HCT116 (cell line): ENCODE data around the gene IL17RA. TPM values are rescaled to one million over a fixed set of nuclear protein-coding genes. Genes with fewer than 3 reads are reported as not detected.

Source experiments
- ATAC-seq: fragments of 200-7000 bp; cut with Tn5 transposase; 2 replicates; pipeline ENCODE4 v1.9.1; 2020; ENCODE audit warnings: mild to moderate bottlenecking, moderate library complexity
- BruUV-seq: library from RNA; stranded (reverse); fragments of 400-500 nt; replicated peaks from 2 replicates; lab custom pipeline; 2021; lab: Mats Ljungman, UMichigan
- CTCF ChIA-PET: fragments of 300-600 bp; sonication (Branson Sonifier 250); formaldehyde crosslinking; loops from one replicate; lab custom pipeline; 2021; ENCODE audit warnings: antibody characterized with exemption; lab: Charles Lee
- POLR2A ChIA-PET: fragments of 300-600, 350-600 bp; sonication (Branson Sonifier 250); formaldehyde crosslinking; loops from one replicate; lab custom pipeline; 2021; ENCODE audit warnings: antibody characterized with exemption; lab: Charles Lee
- RAD21 ChIA-PET, 2 experiments: fragments of 300-600 bp; sonication (Branson Sonifier 250); formaldehyde crosslinking; loops; one replicate each; lab custom pipeline; 2023; ENCODE audit warnings: low total read pairs in 2 of 2; ENCODE audit not compliant: uncharacterized antibody in 2 of 2, unreplicated experiment in 2 of 2, low non-redundant PET in 1 of 2; lab: Charles Lee
- DNase-seq: peaks from one replicate; pipeline ENCODE4 v3.0.0-alpha.2; 2010; ENCODE audit warnings: low read depth, low spot score
- H2AFZ ChIP-seq: fragments of 200-600 bp; shearing (Covaris generic), sonication (generic); 2 replicates; pipeline ENCODE4 v1.6.1; 2017; ENCODE audit warnings: low read depth, mixed run types, mixed read lengths, antibody characterized with exemption, low read length; ENCODE audit not compliant: poor library complexity, severe bottlenecking
- H3K27ac ChIP-seq: 2 replicates; pipeline ENCODE4 v1.5.1; 2012; ENCODE audit warnings: low read depth, low read length
- H3K27me3 ChIP-seq: fragments of 200-600 bp; sonication (generic); 2 replicates; pipeline ENCODE4 v1.6.1; 2016; ENCODE audit warnings: mixed run types, low read length, mixed read lengths; ENCODE audit not compliant: insufficient read depth
- H3K36me3 ChIP-seq, 2 experiments: fragments of 200-500 bp in 1 of 2; fragments of 200-600 bp in 1 of 2; sonication (Bioruptor generic) in 1 of 2; sonication (generic) in 1 of 2; 2 replicates each; pipeline versions ENCODE4 v1.5.1 to v1.6.1; 2014 to 2016; ENCODE audit warnings: low read length in 2 of 2, inconsistent platforms in 1 of 2, mixed read lengths in 1 of 2, mixed run types in 1 of 2; ENCODE audit not compliant: insufficient read depth in 2 of 2, control insufficient read depth in 1 of 2
- H3K4me1 ChIP-seq, 2 experiments: fragments of 200-600 bp in 1 of 2; sonication (generic) in 1 of 2; 2 replicates each; pipeline versions ENCODE4 v1.5.1 to v1.6.1; 2012 to 2017; ENCODE audit warnings: low read length in 2 of 2, inconsistent platforms in 1 of 2, mild to moderate bottlenecking in 1 of 2, mixed read lengths in 1 of 2, mixed run types in 1 of 2, moderate library complexity in 1 of 2; ENCODE audit not compliant: insufficient read depth in 2 of 2, control insufficient read depth in 1 of 2
- H3K4me2 ChIP-seq: fragments of 200-600 bp; sonication (generic); 2 replicates; pipeline ENCODE4 v1.6.1; 2017; ENCODE audit warnings: mixed run types, low read length, mixed read lengths
- H3K4me3 ChIP-seq, 2 experiments: fragments of 200-600 bp in 1 of 2; sonication (generic) in 1 of 2; replicated peaks in 1 of 2; 2 replicates each; pipeline ENCODE4 v1.5.1; 2011 to 2016; ENCODE audit warnings: low read length in 2 of 2, control low read depth in 1 of 2, low read depth in 1 of 2, mild to moderate bottlenecking in 1 of 2, mixed read lengths in 1 of 2, mixed run types in 1 of 2
- H3K79me2 ChIP-seq: fragments of 200-600 bp; sonication (generic); 2 replicates; pipeline ENCODE4 v1.6.1; 2017; ENCODE audit warnings: mild to moderate bottlenecking, mixed run types, low read length, moderate library complexity, mixed read lengths; ENCODE audit not compliant: insufficient read depth
- H3K9ac ChIP-seq: fragments of 200-600 bp; sonication (generic); 2 replicates; pipeline ENCODE4 v1.6.1; 2016; ENCODE audit warnings: low read length, mixed read lengths
- H3K9me2 ChIP-seq: fragments of 200-600 bp; sonication (generic), shearing (Covaris generic); 2 replicates; pipeline ENCODE4 v1.6.1; 2017; ENCODE audit warnings: mixed run types, mild to moderate bottlenecking, moderate library complexity; ENCODE audit not compliant: insufficient read depth
- H3K9me3 ChIP-seq, 2 experiments: fragments of 200-500 bp in 1 of 2; fragments of 200-600 bp in 1 of 2; sonication (Bioruptor generic) in 1 of 2; sonication (generic) in 1 of 2; 2 replicates each; pipeline ENCODE4 v1.6.1; 2014 to 2017; ENCODE audit warnings: low read length in 2 of 2, mixed read lengths in 2 of 2, inconsistent platforms in 1 of 2, low read depth in 1 of 2, mild to moderate bottlenecking in 1 of 2, mixed run types in 1 of 2, moderate library complexity in 1 of 2; ENCODE audit not compliant: control insufficient read depth in 1 of 2, insufficient read depth in 1 of 2
- H4K20me1 ChIP-seq: fragments of 200-600 bp; sonication (generic), shearing (Covaris generic); 2 replicates; pipeline ENCODE4 v1.6.1; 2017; ENCODE audit warnings: mixed run types, mild to moderate bottlenecking, moderate library complexity; ENCODE audit not compliant: insufficient read depth
- ATF3 ChIP-seq: IDR thresholded peaks from 2 replicates; pipeline ENCODE4 v1.6.1; 2012
- CEBPB ChIP-seq: IDR thresholded peaks from 2 replicates; pipeline ENCODE4 v1.6.1; 2012; ENCODE audit warnings: low read depth
- CTCF ChIP-seq, 3 experiments: fragments of 200-600 bp in 1 of 3; sonication (generic) in 1 of 3; IDR thresholded peaks in 2 of 3; conservative IDR thresholded peaks in 1 of 3; 2 replicates each; pipeline ENCODE4 v1.5.1; 2012 to 2017; ENCODE audit warnings: low read depth in 2 of 3, low read length in 2 of 3, antibody characterized with exemption in 1 of 3, borderline replicate concordance in 1 of 3, control low read depth in 1 of 3, mild to moderate bottlenecking in 1 of 3, mixed read lengths in 1 of 3, mixed run types in 1 of 3, moderate library complexity in 1 of 3; ENCODE audit not compliant: insufficient read depth in 1 of 3
- EGR1 ChIP-seq: IDR thresholded peaks from 2 replicates; pipeline ENCODE4 v1.6.1; 2012; ENCODE audit warnings: low read depth
- ELF1 ChIP-seq: IDR thresholded peaks from 2 replicates; pipeline ENCODE4 v1.6.1; 2012; ENCODE audit warnings: low read depth, borderline replicate concordance
- EZH2 ChIP-seq: fragments of 200-600 bp; sonication (generic); IDR thresholded peaks from 2 replicates; pipeline ENCODE4 v1.6.1; 2017; ENCODE audit warnings: antibody characterized with exemption, mixed run types
- FOSL1 ChIP-seq: IDR thresholded peaks from 2 replicates; pipeline ENCODE4 v1.6.1; 2012; ENCODE audit warnings: low read depth
- JUND ChIP-seq: IDR thresholded peaks from 2 replicates; pipeline ENCODE4 v1.6.1; 2012
- POLR2A ChIP-seq: IDR thresholded peaks from 2 replicates; pipeline ENCODE4 v1.7.0; 2011; ENCODE audit warnings: borderline replicate concordance; ENCODE audit not compliant: insufficient read depth, insufficient read length; ENCODE audit errors: extremely low read depth
- POLR2AphosphoS5 ChIP-seq: IDR thresholded peaks from 2 replicates; pipeline ENCODE4 v1.6.1; 2011; ENCODE audit warnings: mild to moderate bottlenecking, low read depth, low read length, moderate library complexity
- SP1 ChIP-seq: IDR thresholded peaks from 2 replicates; pipeline ENCODE4 v1.6.1; 2012; ENCODE audit warnings: low read depth
- SRF ChIP-seq: IDR thresholded peaks from 2 replicates; pipeline ENCODE4 v1.6.1; 2012; ENCODE audit warnings: low read depth
- TCF7L2 ChIP-seq: IDR thresholded peaks from 2 replicates; pipeline ENCODE4 v1.7.0; 2011; ENCODE audit warnings: borderline replicate concordance, inconsistent platforms; ENCODE audit not compliant: insufficient read depth, insufficient read length; ENCODE audit errors: extremely low read depth
- ZNF274 ChIP-seq: fragments of 200-500 bp; sonication (Bioruptor generic); IDR thresholded peaks from 2 replicates; pipeline ENCODE4 v1.6.1; 2014; ENCODE audit warnings: mild to moderate bottlenecking, low read depth, low read length, inconsistent platforms
- intact Hi-C: fragments of 100-400 bp; cut with micrococcal nuclease; formaldehyde crosslinking; loops from 2 replicates; pipeline ENCODE4 v1.10.0; 2022
- total RNA-seq: library from RNA; stranded (reverse); gene quantifications from one replicate; pipeline ENCODE4 v1.2.1, GENCODE V29; 2021; ENCODE audit not compliant: unreplicated experiment

The IL17RA gene
- total RNA-seq, 1 experiment from 2014 or later = 17.3 TPM

GRCh38 chr22:17096071-17096470 lies 11.3 kb downstream of the IL17RA start:
- ATAC-seq = no peak
- RAD21 ChIA-PET = interaction anchor here in 1 of 2 experiments (0.8 kb wide), 1 partner anchor 21 kb away, joined by 4 read pairs; no protein-coding TSS in a partner anchor
- CTCF ChIA-PET = interaction anchor here (0.6 to 1.8 kb wide), 7 partner anchors 16 to 406 kb away, joined by 3 to 10 read pairs (median 4); no protein-coding TSS in a partner anchor
- Histone ChIP-seq H3K4me2 (no peak overlapping the region), H3K4me1 (no peaks in the 10 kb centered on the region), H3K9ac (no peak overlapping the region), H3K36me3 (peaks cover 10 to 14% of the 10 kb centered on the region in 2 experiments; a peak in 2 of 4 replicates), H3K9me3 (no peaks in the 10 kb centered on the region), H2AFZ (no peak overlapping the region), H4K20me1 (no peaks in the 10 kb centered on the region), H3K27me3 (no peaks in the 10 kb centered on the region), H3K4me3 (no peak overlapping the region), H3K9me2 (no peaks in the 10 kb centered on the region), H3K27ac (no peak overlapping the region), H3K79me2 (peaks cover 27% of the 10 kb centered on the region)
- intact Hi-C loops = loop anchor here (5.0 kb wide), 1 partner anchor 56 kb away; no protein-coding TSS in a partner anchor
- no TSS peak for BruUV-seq
- TF ChIP-seq TCF7L2 (no peak), EGR1 (no peak), POLR2A (no peak), POLR2AphosphoS5 (no peak)
- no peak for DNase-seq
- POLR2A ChIA-PET = no interaction called here

GRCh38 chr22:17097062-17097461 lies 12.3 kb downstream of the IL17RA start:
- Histone ChIP-seq H3K9ac (no peak overlapping the region), H3K9me2 (no peaks in the 10 kb centered on the region), H3K27ac (no peak overlapping the region), H3K4me2 (no peak overlapping the region), H4K20me1 (no peaks in the 10 kb centered on the region), H3K9me3 (no peaks in the 10 kb centered on the region), H3K79me2 (peaks cover 18% of the 10 kb centered on the region), H3K36me3 (peaks cover 17 to 19% of the 10 kb centered on the region in 2 experiments; a peak in 2 of 4 replicates), H3K4me3 (no peak overlapping the region), H2AFZ (no peak overlapping the region), H3K27me3 (no peaks in the 10 kb centered on the region), H3K4me1 (no peaks in the 10 kb centered on the region)
- DNase-seq (no peak), ATAC-seq (no peak)
- TF ChIP-seq JUND (no peak), CTCF (IDR thresholded peaks at IDR 0.05 in 2 of 3, conservative IDR thresholded peaks at IDR 0.05 in 1 of 3; ENCODE audit: borderline replicate concordance in 1 of 3, insufficient read depth in 1 of 3, low read depth in 2 of 3, low read length in 2 of 3) (no peak), POLR2AphosphoS5 (no peak), EZH2 (no peak), SP1 (no peak), FOSL1 (no peak), TCF7L2 (no peak), ELF1 (no peak), ZNF274 (no peak), ATF3 (no peak), SRF (no peak), CEBPB (no peak), EGR1 (no peak)
- RAD21 ChIA-PET = no interaction called here
- POLR2A ChIA-PET = no interaction called here
- CTCF ChIA-PET = no interaction called here
- no TSS peak for BruUV-seq
- intact Hi-C loops = loop anchor here (5.0 kb wide), 1 partner anchor 55 kb away; no protein-coding TSS in a partner anchor
